MCF 10A (cell line): ENCODE data around the gene BAIAP2L1. TPM values are rescaled to one million over a fixed set of nuclear protein-coding genes. Genes with fewer than 3 reads are reported as not detected.

ENCODE experiments used
- BruUV-seq: library from RNA; stranded (reverse); fragments of 400-500 nt; replicated peaks from 2 replicates; lab custom pipeline; 2021; lab: Mats Ljungman, UMichigan
- CTCF ChIA-PET: fragments of 300-600 bp; sonication (Branson Sonifier 250); formaldehyde crosslinking; extraction: SDS; loops from one replicate; lab custom pipeline; 2021; ENCODE audit warnings: antibody characterized with exemption, inconsistent platforms; lab: Yijun Ruan, JAX
- POLR2A ChIA-PET: fragments of 300-600, 350-650 bp; sonication (Branson Sonifier 250); formaldehyde crosslinking; extraction: SDS; loops from one replicate; lab custom pipeline; 2020; ENCODE audit warnings: antibody characterized with exemption, inconsistent platforms; lab: Yijun Ruan, JAX
- DNase-seq: peaks from one replicate; pipeline ENCODE4 v3.0.0-alpha.2; 2018; ENCODE audit not compliant: unreplicated experiment
- H3K27ac Mint-ChIP-seq: one replicate; pipeline ENCODE4 v1.8.0; 2022; ENCODE audit warnings: mild to moderate bottlenecking, low read depth, mixed read lengths; ENCODE audit not compliant: unreplicated experiment
- H3K27me3 Mint-ChIP-seq: one replicate; pipeline ENCODE4 v1.8.0; 2022; ENCODE audit warnings: mixed read lengths; ENCODE audit not compliant: insufficient read depth, unreplicated experiment
- H3K36me3 Mint-ChIP-seq: one replicate; pipeline ENCODE4 v1.8.0; 2022; ENCODE audit warnings: mild to moderate bottlenecking, moderate library complexity, mixed read lengths; ENCODE audit not compliant: insufficient read depth, unreplicated experiment
- H3K4me1 Mint-ChIP-seq: one replicate; pipeline ENCODE4 v1.8.0; 2022; ENCODE audit warnings: mixed read lengths; ENCODE audit not compliant: insufficient read depth, unreplicated experiment
- H3K4me3 Mint-ChIP-seq: one replicate; pipeline ENCODE4 v1.8.0; 2022; ENCODE audit warnings: mild to moderate bottlenecking, moderate library complexity, mixed read lengths; ENCODE audit not compliant: unreplicated experiment
- H3K9me3 Mint-ChIP-seq: one replicate; pipeline ENCODE4 v1.8.0; 2022; ENCODE audit warnings: mixed read lengths; ENCODE audit not compliant: unreplicated experiment
- intact Hi-C: fragments of 100-400 bp; cut with micrococcal nuclease; formaldehyde crosslinking; loops from 2 replicates; pipeline ENCODE4 v1.14.1; 2022
- total RNA-seq: library from RNA; stranded (reverse); gene quantifications from 2 replicates; pipeline ENCODE4 v1.2.3, GENCODE V29; 2022
- TF ChIP-seq, protein P1 (sequence below): fragments of 200-600 bp; IDR thresholded peaks from one replicate; pipeline ENCODE4 v1.8.0; 2022; ENCODE audit warnings: antibody characterized with exemption, mild to moderate bottlenecking; ENCODE audit not compliant: unreplicated experiment

Gene BAIAP2L1
- total RNA-seq, 1 experiment from 2014 or later: 60.2 TPM

DNA sequence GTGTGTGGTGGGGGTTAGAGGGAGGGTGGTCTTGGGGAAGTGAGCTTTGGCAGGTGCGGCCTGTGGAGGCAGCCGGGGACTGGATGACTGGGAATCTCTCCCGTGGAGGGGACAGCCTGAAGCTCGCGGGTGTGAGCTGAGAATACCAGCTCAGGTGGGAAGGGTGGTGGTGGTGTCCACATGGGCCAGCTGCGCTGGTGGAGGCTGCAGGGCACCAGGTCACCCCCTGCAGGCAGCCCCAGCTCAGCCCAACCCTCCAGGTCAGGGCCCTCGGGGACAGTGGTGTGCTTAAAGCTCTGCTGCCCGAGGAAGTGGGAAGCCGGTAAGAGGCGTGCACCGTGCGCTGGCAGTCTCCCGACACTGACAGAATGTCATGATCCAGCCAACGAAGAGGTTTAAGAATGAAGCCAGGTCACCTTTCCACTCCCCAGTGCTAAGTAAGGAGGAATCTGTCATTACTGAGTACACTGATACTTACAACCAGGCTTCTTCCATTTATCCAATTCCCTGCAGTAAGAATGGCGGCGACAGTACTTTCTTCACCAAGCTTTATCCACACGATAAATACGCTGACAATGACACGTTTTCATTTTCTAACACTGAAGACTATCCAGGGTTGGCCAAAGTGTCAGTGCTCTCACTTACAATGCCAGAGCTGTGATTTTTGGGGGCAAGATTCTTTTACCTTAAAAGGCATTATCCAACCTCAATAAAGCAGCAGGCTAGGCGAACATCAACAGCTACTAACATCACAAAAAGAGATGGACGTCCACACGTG lies 99.0 kb downstream of the BAIAP2L1 start:
- BruUV-seq: no TSS peak
- intact Hi-C loops: no loop called here

DNA sequence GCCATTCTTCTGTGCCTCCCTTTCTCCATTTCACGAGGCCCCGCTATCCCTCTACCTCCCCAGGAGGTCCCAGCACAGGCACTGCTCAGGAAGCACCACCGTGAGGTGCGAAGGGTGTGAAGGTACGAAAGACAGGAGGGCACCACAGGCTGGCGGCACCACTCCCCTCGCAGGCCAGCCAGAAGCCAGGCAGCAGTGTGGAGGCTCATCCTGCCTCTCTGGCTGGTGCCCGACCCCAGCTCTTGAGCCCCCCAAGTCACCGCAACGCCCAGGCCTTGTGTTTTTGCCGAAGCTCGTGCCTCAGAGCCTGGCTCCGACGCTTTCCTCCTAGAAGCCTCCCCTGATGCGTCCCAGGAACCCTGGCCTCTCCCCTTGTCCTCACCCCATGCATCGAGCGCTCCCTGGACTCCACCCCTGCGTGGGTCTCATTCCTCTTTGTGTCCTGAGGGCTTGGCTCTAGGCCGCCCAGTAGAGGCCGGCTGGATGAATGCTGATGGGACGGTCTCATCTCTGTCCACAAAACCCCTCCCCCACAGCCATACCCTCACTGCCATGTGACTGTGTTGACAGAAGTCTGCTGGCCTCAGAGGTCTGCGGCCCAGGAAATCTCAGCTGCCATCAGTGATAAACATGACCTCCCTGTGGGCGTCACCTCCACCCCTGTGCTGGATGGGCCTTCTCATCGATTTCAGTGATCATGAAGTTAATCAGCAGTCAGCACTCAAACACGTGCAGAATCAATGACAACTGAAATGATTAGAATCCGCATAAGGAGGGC lies 100.1 kb downstream of the BAIAP2L1 start:
- BruUV-seq: no TSS peak
- peaks cover 63% of the 10 kb centered on the region for H3K36me3 Mint-ChIP-seq
- POLR2A ChIA-PET: interaction anchor here (0.7 kb wide), 1 partner anchor 53 kb away, joined by 3 read pairs; no protein-coding TSS in a partner anchor

More for the DNA sequence above, 99.0 kb downstream of the BAIAP2L1 start:
- no peak overlapping the region for H3K4me3 Mint-ChIP-seq
- H3K27ac Mint-ChIP-seq: no peak overlapping the region
- TF ChIP-seq, protein P1, sequence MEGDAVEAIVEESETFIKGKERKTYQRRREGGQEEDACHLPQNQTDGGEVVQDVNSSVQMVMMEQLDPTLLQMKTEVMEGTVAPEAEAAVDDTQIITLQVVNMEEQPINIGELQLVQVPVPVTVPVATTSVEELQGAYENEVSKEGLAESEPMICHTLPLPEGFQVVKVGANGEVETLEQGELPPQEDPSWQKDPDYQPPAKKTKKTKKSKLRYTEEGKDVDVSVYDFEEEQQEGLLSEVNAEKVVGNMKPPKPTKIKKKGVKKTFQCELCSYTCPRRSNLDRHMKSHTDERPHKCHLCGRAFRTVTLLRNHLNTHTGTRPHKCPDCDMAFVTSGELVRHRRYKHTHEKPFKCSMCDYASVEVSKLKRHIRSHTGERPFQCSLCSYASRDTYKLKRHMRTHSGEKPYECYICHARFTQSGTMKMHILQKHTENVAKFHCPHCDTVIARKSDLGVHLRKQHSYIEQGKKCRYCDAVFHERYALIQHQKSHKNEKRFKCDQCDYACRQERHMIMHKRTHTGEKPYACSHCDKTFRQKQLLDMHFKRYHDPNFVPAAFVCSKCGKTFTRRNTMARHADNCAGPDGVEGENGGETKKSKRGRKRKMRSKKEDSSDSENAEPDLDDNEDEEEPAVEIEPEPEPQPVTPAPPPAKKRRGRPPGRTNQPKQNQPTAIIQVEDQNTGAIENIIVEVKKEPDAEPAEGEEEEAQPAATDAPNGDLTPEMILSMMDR: no peak
- CTCF ChIA-PET: interaction anchor here (0.7 to 2.4 kb wide), 5 partner anchors 16 to 444 kb away, joined by 3 to 8 read pairs (median 4); partner anchors contain the start of gene BAIAP2L1
- no peaks in the 10 kb centered on the region for H3K4me1 Mint-ChIP-seq
- no peak for DNase-seq
- POLR2A ChIA-PET: interaction anchor here (0.6 to 0.7 kb wide), 3 partner anchors 13 to 465 kb away, joined by 3 read pairs; no protein-coding TSS in a partner anchor
- peaks cover 66% of the 10 kb centered on the region for H3K36me3 Mint-ChIP-seq
- no peaks in the 10 kb centered on the region for H3K27me3 Mint-ChIP-seq
- H3K9me3 Mint-ChIP-seq: no peaks in the 10 kb centered on the region

DNA sequence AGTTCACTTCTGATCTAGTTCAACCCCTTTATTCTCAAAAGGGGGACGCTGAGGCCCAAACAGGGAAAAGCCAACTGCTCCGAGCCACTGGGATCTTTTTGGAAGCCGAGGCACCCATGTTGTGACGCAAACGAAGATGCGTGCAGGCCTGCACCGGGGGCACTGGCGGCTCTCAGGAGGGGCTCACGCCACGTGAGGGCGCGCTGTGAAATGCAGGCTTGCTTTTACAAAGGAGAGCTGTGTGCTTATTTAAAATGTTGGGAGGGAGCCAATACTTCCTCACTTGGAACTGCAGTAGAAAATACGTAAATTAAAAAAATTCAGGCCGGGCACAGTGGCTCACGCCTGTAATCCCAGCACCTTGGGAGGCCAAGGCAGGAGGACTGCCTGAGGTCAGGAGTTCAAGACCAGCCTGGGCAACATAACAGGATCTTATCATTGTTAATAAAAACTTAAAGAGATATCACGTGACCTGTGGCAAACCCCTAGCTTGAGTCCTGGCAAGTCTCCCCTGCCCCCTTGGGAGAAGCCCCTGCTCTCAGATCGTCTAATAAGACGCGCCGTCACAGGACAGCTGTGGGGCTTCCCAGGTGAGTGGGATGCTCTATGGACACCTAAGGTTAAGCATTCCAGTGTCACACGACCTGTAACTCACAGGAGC lies 103.1 kb downstream of the BAIAP2L1 start:
- TF ChIP-seq, protein P1: no peak
- Mint-ChIP-seq H3K27me3 (no peaks in the 10 kb centered on the region), H3K4me1 (no peaks in the 10 kb centered on the region), H3K36me3 (peaks cover 62% of the 10 kb centered on the region), H3K4me3 (no peak overlapping the region), H3K27ac (no peak overlapping the region), H3K9me3 (no peaks in the 10 kb centered on the region)
- BruUV-seq: no TSS peak
- ChIA-PET POLR2A (no interaction called here), CTCF (interaction anchor here (1.0 to 1.6 kb wide), 4 partner anchors 12 to 124 kb away, joined by 3 to 4 read pairs (median 4); partner anchors contain the start of gene BAIAP2L1)
- intact Hi-C loops: no loop called here
- no peak for DNase-seq

More for the DNA sequence above, 100.1 kb downstream of the BAIAP2L1 start:
- Mint-ChIP-seq H3K4me1 (no peaks in the 10 kb centered on the region), H3K27ac (no peak overlapping the region), H3K9me3 (no peaks in the 10 kb centered on the region), H3K27me3 (no peaks in the 10 kb centered on the region), H3K4me3 (no peak overlapping the region)
- no peak for DNase-seq
- TF ChIP-seq, protein P1: no peak
- CTCF ChIA-PET: interaction anchor here (0.7 to 2.4 kb wide), 4 partner anchors 15 to 445 kb away, joined by 3 to 8 read pairs (median 4); no protein-coding TSS in a partner anchor
- intact Hi-C loops: no loop called here
